Activated CD4-positive, alpha-beta T cell treated with anti-CD3 and anti-CD28 coated beads for 4 hours (primary cell): ENCODE measurements around the gene LRRC58.
"Not testable (repeated sequence)": the region's sequence is repeated elsewhere in the genome, so short reads cannot be mapped to it uniquely, and the experiment has no call there.

Experiments used
- DNase-seq, 2 donors: peaks; one replicate each; pipeline ENCODE4 v3.0.0-alpha.2; 2020

Gene LRRC58

DNA sequence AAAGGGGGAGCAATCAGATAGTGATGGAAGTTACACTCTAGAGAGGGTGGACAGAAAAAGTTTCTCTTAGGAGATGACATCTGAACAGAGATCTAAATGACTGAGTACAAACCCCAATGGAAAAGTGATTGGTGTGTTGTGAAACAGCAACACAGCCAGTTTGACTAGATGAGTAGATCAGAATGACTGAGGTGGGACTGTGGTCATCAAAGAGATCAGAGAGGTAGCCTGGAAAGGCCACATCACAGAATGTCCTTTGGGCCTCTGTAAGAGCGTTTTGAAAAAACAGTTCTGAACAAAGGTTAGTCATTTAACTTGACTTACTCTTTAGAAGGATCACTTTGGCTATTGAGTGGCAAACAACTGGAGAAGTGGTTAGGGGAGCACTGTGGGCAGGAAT is 10.6 kb downstream of the LRRC58 start:
- DNase-seq, result no peak

DNA sequence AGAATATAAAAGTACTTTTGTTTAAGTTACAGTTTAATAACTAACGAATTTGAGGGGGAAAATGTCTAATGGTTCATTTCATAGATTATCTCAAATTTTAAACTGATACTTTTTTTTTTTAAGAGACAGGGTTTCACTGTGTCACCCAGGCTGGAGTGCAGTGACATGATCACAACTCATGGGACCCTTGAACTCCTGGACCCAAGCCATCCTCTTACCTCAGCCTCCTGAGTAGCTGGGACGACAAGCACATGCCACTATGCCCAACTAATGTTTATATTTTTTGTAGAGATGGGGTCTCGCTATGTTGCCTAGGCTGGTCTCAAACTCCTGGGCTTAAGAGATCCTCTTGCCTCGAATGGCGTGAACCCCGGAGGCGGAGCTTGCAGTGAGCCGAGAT is 16.5 kb downstream of the LRRC58 start:
- no peak for DNase-seq

DNA sequence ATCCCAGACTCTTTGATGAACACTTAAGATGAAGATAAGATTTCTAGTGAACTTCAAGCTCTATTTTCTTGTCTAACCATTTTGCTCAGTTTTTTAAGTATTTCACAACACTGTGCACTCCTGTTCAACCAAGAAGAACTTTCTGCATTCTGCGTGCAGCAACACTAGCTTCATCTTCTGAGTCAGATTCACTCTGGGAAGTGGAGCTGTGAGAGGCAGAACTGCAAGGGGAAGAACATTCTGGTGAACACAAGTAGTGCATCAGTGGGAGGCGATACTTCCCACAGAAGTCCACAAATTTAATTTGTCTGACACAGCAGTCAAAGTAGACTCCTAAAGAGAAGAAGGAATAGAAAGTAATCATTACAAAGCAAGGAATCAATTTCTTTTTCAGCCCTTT is 18.1 kb downstream of the LRRC58 start:
- DNase-seq, result no peak

DNA sequence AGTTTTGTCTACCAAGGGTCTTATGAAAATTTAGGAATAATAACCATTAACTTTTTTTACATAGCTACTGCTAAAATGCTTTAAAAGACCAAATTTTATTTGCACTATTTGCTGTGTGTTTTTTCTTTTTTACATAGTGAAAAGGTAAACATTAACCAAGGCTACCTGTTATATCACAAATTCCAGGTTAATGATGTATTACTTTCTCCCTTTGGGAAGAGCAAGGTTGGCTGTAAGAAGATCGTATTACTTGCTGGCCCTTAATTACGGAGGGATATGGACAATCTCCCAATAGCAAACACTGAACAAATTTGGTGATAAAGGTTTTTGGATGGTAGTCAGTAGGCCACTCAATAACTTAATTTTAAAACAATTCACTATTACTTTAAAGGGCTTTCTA is 22.4 kb downstream of the LRRC58 start:
- DNase-seq, result no peak

DNA sequence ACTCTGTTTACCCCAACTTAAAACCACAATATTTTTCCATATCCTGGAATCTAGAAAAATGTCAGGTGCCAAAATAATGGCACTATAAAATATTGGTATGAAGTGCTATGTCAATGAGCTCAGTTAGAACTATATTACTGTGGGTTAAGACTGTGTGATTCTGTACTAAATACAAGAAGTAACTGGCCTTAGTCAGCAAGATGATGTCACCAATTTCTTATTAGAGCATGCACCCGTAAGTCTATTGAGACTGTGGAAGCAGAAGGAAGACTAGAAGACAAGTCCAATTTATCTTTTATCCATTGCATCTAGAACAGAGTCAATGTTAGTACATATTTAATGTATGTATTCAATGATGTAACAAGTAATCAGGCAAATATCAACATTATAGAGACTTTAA is 25.0 kb downstream of the LRRC58 start:
- DNase-seq, result no peak

DNA sequence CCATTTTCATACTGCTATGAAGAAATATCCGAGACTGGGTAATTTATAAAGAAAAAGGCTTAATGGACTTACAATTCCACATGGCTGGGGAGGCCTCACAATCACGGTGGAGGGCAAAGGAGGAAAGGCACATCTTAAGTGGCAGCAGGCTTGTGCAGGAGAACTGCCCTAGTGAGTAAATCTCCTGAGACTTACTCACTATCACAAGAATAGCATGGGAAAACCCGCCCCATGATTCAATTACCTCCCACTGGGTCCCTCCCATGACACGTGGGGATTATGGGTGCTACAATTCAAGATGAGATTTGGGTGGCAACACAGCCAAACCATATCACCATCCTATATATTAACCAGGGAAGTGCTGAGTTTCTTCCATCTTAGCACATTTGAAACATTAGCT is 25.4 kb downstream of the LRRC58 start:
- not testable (repeated sequence) for DNase-seq

DNA sequence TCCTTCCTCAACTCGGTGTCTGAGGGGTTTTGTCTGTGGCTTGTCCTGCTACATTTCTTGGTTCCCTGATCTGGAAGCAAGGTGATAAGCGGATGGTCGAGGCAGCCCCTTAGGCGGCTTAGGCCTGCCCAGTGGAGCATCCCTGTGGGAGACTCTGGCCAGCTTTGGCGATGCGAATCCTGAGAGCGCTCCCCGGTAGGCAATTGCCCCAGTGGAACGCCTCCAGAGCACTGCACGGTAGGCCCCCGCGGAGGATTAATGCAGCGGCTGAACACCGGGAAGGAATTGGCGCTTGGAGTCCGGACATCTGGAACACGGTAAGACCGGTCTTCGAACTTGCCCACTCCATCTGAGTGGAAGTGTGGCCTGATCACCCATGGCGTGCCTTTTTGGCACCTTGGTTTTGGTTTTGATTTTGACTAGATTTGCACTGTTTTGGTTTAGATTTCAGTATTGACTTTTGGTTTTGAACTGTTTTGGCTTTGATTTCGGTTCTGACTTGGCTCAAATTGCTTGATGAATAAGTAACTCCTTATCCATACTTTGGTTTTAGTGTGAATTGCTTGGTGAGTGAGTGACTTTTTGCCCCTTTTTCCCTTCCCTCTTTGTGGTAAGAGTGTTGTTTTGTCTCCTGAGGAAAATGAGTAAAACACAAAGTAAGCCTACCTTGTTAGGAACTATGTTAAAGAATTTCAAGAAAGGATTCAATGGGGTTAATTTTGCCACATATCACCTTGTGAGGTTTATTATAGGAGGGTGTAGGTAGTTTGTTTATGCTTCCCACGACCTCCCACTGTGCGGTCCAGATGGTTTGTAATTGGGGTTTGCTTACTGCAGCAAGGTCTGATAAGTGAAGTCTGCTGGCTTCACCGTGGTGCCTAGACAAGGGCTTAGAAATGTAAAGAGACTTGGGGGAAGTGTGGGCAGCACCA is 37.0 kb downstream of the LRRC58 start:
- DNase-seq, result no peak

- DNase-seq, result no peak
Observed at GRCh38 chr3:120306519-120307455, 42.4 kb downstream of the LRRC58 start.

DNA sequence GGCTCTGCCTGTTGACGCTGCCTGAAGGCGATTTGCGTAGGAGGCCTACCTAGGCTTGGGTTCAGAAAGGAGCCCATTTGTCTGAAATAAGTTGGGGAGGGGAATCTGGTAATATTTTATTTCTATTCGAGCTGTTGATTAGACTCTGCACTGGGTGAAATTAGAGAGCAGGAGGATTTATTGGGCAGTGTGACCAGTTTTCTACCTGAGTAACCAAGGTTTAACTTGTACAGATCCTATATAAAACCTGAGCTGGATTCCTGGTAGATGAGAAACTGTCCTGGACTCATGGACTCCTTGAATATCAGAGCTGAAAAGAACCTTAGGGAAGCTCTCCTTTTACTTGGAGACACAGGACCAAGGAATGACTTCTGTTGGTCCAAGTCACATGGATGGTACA is 44.5 kb downstream of the LRRC58 start:
- no peak for DNase-seq

DNA sequence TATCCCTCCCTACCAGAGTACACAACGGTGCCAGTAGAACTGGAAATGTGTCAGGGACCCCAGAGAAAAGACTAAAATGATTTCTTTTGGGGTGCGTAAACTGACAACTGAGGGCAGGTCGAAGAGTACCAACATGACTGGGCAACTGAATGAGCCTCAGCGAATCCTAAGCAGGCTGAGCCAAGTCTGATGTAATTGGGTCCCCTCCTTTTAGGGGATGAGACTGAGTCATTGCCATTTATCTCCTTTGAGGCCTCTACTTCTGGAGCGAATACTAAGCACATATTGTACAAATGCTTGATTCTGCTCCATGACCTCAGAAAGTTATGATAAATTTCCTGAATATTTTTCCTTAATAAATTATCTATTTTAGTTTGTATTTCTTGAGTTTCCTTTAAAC is 46.8 kb downstream of the LRRC58 start:
- DNase-seq, result no peak

DNA sequence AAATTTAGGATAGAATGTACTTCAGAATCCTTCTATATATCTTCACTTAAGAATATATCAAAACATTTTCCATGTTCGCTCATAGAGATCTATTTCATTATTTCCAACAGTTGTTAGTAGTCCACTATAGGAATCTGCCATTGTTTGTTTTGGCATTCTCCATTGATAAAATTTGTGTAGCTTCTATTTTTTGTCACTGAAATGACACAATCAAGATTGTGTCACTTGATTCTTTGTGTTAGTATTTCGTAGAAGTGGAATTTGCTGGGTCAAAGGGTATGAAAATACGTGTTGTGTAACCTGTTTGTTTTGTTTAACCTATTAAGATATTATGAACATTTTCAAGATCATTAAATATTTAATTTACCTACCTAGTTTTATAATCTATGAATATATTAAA is 48.2 kb downstream of the LRRC58 start:
- DNase-seq, result no peak

DNA sequence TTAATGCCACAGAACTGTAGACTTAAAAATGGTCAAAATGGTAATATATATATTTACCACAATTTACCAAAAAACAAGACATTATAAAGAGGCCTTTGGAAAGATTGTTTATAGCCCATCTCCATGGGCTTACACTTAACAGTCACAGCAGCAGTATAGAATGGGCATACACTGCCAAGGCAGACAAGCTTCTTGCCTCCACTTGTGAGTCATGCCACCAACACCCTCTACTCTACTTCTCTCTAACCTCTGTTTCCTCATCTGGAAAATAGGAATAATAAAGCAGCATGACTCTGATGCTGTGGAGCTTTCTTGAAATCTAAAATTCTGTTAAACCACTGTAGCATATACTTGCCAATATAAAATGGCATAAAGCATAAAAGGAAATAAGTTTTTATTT is 49.8 kb downstream of the LRRC58 start:
- no peak for DNase-seq

DNA sequence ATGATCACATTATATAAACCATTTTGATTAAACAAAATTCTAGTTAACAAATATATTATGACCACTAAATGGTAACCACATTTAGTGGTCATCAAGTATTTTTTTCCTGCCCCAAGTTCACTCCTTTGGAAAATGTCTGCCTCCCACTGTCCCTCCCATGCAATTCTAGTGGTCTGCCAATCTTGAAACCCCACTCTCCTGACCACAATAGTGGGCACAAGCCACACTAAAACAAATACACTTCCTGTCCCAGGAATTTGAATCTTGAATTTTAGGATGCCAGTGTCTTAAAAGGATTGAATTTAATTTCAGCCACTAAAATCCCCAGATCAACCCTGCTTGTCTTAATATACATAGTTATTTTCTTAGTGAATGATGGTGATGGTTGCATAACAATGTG is 50.2 kb downstream of the LRRC58 start:
- no peak for DNase-seq

DNA sequence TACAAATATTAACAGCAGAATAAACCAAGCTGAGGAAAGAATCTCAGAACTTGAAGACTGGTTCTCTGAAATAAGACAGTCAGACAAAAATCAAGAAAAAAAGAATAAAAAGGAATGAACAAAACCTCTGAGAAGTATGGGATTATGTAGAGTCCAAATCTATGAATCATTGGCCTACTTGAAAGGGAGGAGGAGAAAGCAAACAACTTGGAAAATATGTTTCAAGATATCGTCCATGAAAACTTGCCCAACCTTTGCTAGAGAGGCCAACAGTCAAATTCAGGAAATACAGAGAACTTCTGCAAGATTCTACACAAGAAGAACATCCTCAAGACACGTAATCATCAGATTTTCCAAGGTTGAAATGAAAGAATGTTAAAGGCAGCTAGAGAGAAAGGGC is 57.6 kb downstream of the LRRC58 start:
- not testable (repeated sequence) for DNase-seq

DNA sequence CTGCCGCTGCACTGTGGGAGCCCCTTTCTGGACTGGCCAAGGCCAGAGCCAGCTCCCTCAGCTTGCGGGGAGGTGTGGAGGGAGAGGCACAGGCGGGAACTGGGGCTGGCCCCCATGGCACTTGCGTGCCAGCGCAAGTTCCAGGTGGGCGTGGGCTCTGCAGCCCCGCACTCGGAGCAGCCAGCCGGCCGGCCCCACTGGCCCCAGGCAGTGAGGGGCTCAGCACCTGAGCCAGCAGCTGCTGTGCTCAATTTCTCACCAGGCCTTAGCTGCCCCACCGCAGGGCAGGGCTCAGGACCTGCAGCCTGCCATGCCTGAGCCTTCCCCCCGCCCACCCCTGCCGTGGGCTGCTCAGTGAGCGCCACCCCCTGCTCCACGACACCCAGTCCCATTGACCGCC is 59.5 kb downstream of the LRRC58 start:
- DNase-seq, result no peak

DNA sequence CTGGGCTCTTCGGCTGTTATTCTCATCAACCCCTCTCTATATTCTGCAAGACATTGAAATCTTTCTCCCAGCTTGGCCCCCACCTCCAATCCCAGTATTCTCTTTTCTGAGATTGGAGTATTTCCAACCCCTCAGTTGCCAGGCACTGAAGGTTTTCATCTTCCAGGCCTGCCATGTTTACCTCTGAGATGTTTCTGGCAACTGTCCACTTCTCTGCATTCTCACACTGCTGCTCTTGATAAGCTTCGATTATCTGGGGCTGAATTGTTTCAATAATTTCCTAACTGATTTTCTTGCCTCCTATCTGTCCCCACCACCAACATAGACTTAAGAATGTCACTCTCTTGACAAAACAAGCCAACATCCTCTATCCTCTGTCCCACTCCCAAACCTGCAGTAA is 62.7 kb downstream of the LRRC58 start:
- no peak for DNase-seq

- no peak for DNase-seq
Observed at GRCh38 chr3:120285508-120285841, 63.7 kb downstream of the LRRC58 start.

DNA sequence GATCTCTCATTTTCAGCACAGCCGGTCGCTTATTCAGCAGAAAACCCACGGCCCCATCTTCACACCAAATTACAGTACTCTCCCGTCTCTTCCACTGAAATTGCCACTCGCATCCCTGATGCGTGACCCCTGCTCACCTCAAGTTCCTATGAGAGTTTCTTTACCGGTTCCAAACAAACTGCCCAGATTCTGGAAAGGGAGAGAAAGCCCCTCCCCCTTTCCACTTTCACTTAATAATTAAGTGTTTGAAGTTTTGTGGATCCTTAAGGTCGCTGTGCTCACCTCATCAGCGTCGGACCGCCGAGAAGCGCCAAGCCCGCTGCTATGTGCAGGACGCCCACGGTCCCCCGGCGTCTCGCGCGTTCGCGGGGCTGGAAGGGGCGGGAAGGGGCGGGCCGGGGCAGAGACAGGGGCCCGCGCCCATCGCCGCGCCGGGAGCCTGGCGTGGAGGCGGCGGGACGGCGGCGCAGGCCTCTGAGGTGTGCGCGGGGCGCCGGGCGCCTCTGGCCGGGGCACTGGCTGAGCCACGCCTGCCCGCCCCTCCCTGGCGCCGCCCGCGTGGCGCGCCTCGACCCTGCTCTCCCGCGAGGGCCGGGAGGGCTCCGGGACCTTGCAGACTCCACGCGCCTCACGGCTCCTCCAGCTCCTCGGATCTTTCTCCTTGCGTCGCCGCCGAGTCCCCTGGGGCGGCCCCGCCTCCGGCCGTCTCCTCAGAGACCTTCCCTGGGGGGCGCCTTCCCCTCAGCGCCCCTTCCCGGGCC is 64.2 kb downstream of the LRRC58 start, which contains the start of gene GPR156:
Gene GPR156 (minus strand): TSS at position 476 of the 761 bp plus-strand sequence. CDS start 41,124 bp downstream, outside the sequence.
- no peak for DNase-seq

GRCh38 chr3:120281261-120281660 is 67.9 kb downstream of the LRRC58 start:
- DNase-seq, result no peak

GRCh38 chr3:120280566-120280965 is 68.6 kb downstream of the LRRC58 start:
- no peak for DNase-seq

DNA sequence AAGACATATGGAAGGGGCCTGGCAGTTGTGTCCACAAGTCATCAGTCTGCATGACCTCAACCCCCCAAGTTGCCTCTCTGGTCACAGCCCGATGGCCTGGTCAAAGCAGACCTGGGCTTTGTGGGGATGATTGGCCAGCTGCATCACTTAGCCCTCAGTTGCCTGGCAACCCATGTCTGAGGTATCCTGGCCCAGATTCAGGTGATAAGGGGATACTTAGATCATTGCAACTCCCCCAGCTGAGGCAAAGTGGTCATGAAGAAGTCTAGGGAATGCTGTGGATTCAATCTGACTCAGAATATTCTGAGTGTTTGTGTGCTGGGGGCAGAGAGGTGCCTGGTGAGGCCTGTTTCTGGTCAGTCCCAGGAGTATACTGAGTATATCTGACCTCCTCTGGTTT is 69.1 kb downstream of the LRRC58 start:
- DNase-seq, result no peak

DNA sequence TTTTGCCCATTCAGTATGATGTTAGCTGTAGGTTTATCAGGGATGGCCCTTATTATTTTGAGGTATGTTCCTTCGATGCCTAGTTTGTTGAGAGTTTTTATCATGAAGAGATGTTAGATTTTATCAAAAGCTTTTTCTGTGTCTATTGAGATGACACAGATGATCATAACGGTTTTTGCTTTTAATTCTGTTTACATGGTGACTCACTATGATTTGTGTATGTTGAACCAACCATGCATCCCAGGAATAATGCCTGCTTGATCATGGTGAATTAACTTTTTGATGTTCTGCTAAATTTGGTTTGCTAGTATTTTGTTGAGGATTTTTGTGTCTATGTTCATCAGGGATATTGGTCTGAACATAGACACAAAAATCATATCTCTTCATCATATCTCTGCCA is 72.4 kb downstream of the LRRC58 start:
- DNase-seq, result no peak

GRCh38 chr3:120275618-120276017 is 73.5 kb downstream of the LRRC58 start:
- DNase-seq, result no peak
